ENCODE data around the gene HEATR5A. TPM values are rescaled to one million over a fixed set of nuclear protein-coding genes. Genes with fewer than 3 reads are reported as not detected.
A peak's percentile ranks its signal among the peaks of the same experiment; 100 is the strongest.

Gene HEATR5A
- total and polyA plus RNA-seq, 2 of the 13 experiments (the other 11 are each of a cell fraction or from before 2014, with no cell fraction given) = 36.4 to 105 TPM

DNA sequence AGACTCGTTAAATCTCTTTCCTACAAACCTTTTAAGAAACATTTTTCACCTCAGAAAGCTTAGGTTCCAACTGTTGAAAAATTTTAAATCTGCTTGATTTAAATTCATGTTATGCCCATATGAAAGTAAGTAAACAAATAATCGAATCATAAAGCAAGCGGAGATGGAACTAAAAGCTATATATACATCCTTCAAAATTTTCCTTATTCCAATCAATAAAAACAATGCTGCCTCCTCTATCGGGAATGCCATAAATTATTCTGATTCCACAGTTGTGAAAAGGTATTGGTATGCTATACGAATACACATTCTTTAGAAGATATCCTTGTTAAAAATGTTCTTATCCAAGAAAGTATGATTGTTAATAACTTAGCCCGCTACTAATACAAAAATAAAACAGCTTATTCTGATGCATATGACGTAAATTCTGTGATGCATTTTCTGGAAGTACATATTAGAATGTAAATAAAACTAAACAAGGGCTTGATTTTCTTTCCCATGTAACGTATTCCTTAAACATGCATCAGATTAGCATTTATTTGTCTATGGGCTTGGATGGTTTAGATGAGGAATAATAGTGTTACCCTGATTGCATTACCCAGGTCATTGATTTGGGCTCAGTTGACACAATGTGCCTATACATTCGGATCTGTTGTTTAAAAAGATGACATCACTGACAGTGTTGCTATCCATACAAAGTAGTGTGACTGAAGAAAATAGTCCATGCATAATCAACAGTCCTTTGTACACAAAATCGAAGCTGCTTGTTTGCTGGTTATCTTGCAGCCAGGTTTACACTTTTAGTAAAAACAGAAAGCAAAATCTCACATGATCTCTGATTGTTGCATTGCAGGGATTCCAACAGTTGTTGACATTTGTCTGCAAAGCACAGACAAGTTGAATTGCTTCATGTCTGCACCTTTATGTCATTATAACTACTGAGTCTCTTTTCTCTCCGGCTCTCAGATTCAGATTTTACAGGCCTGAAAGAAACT lies 37.6 kb upstream of the HEATR5A start (continued):
- TF ChIP-seq THYN1 (CRISPR knock-in tag; IDR thresholded peaks at IDR 0.05; ENCODE audit: borderline replicate concordance, low read depth) = 0 out of 2 replicates have a peak, but pooled peaks have one; percentile 84
- peak; percentile 32; the same call in 1 of the 2 replicates for TF ChIP-seq ESRRA (CRISPR knock-in tag; IDR thresholded peaks at IDR 0.05; ENCODE audit: low read depth)
- TF ChIP-seq, protein P1, sequence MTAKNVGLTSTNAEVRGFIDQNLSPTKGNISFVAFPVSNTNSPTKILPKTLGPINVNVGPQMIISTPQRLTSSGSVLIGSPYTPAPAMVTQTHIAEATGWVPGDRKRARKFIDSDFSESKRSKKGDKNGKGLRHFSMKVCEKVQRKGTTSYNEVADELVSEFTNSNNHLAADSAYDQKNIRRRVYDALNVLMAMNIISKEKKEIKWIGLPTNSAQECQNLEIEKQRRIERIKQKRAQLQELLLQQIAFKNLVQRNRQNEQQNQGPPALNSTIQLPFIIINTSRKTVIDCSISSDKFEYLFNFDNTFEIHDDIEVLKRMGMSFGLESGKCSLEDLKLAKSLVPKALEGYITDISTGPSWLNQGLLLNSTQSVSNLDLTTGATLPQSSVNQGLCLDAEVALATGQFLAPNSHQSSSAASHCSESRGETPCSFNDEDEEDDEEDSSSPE (CRISPR knock-in tag; IDR thresholded peaks at IDR 0.05) = peak; percentile 6; the same call in 1 of the 2 replicates
- TF ChIP-seq, protein P2, sequence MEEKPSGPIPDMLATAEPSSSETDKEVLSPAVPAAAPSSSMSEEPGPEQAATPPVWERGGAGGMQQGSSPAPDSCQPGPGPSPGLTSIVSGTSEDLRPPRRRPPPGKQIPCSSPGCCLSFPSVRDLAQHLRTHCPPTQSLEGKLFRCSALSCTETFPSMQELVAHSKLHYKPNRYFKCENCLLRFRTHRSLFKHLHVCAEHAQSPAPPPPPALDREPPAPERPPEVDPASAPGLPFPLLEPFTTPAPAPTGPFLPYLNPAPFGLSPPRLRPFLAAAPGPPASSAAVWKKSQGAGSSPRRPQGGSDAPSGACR (CRISPR knock-in tag; IDR thresholded peaks at IDR 0.05) = peak; percentile 95
- peak; percentile 77 for TF ChIP-seq ZNF670 (CRISPR knock-in tag; IDR thresholded peaks at IDR 0.05; ENCODE audit: borderline replicate concordance)
- peak; percentile 66; the same call in 1 of the 2 replicates for TF ChIP-seq ELF4 (CRISPR knock-in tag; IDR thresholded peaks at IDR 0.05; ENCODE audit: borderline replicate concordance)
- TF ChIP-seq CBFB (CRISPR knock-in tag; IDR thresholded peaks at IDR 0.05) = no peak
- 0 out of 2 replicates have a peak, but pooled peaks have one; percentile 82 for TF ChIP-seq SP140L (CRISPR knock-in tag; IDR thresholded peaks at IDR 0.05; ENCODE audit: borderline replicate concordance)
- peak; percentile 44; the same call in 1 of the 2 replicates for TF ChIP-seq CC2D1A (CRISPR knock-in tag; IDR thresholded peaks at IDR 0.05)
- TF ChIP-seq, protein P3, sequence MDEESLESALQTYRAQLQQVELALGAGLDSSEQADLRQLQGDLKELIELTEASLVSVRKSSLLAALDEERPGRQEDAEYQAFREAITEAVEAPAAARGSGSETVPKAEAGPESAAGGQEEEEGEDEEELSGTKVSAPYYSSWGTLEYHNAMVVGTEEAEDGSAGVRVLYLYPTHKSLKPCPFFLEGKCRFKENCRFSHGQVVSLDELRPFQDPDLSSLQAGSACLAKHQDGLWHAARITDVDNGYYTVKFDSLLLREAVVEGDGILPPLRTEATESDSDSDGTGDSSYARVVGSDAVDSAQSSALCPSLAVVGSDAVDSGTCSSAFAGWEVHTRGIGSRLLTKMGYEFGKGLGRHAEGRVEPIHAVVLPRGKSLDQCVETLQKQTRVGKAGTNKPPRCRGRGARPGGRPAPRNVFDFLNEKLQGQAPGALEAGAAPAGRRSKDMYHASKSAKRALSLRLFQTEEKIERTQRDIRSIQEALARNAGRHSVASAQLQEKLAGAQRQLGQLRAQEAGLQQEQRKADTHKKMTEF (CRISPR knock-in tag; IDR thresholded peaks at IDR 0.05) = peak; percentile 92
- TF ChIP-seq HOXD1 (CRISPR knock-in tag; IDR thresholded peaks at IDR 0.05) = 0 out of 2 replicates have a peak, but pooled peaks have one; percentile 40
- TF ChIP-seq NR2F1 (CRISPR knock-in tag; IDR thresholded peaks at IDR 0.05) = no peak
- no peak for TF ChIP-seq NFYB (CRISPR knock-in tag; IDR thresholded peaks at IDR 0.05)
- TF ChIP-seq, protein P4, sequence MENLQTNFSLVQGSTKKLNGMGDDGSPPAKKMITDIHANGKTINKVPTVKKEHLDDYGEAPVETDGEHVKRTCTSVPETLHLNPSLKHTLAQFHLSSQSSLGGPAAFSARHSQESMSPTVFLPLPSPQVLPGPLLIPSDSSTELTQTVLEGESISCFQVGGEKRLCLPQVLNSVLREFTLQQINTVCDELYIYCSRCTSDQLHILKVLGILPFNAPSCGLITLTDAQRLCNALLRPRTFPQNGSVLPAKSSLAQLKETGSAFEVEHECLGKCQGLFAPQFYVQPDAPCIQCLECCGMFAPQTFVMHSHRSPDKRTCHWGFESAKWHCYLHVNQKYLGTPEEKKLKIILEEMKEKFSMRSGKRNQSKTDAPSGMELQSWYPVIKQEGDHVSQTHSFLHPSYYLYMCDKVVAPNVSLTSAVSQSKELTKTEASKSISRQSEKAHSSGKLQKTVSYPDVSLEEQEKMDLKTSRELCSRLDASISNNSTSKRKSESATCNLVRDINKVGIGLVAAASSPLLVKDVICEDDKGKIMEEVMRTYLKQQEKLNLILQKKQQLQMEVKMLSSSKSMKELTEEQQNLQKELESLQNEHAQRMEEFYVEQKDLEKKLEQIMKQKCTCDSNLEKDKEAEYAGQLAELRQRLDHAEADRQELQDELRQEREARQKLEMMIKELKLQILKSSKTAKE (CRISPR knock-in tag; IDR thresholded peaks at IDR 0.05; ENCODE audit: borderline replicate concordance) = peak; percentile 57; the same call in 1 of the 2 replicates
- peak; percentile 67 for TF ChIP-seq FOXO1 (CRISPR knock-in tag; IDR thresholded peaks at IDR 0.05)
- TF ChIP-seq NFATC3 (CRISPR knock-in tag; IDR thresholded peaks at IDR 0.05) = no peak
- no peak for TF ChIP-seq RBAK (CRISPR knock-in tag; IDR thresholded peaks at IDR 0.05)
- no peak for TF ChIP-seq SP4 (CRISPR knock-in tag; IDR thresholded peaks at IDR 0.05)
- peak; percentile 73 for TF ChIP-seq HOXA3 (CRISPR knock-in tag; IDR thresholded peaks at IDR 0.05)
- TF ChIP-seq MTF2 (CRISPR knock-in tag; IDR thresholded peaks at IDR 0.05; ENCODE audit: borderline replicate concordance) = peak; percentile 84; the same call in 1 of the 2 replicates
